GM13977 (cell line): ENCODE results near the gene DUSP16.
"Not testable (repeated sequence)": the region's sequence is repeated elsewhere in the genome, so short reads cannot be mapped to it uniquely, and the experiment has no call there.

Experiments
- DNase-seq: peaks from one replicate; pipeline ENCODE4 v3.0.0; 2012; ENCODE audit warnings: low spot score
- in situ Hi-C: fragments of 300-500 bp; cut with MboI; formaldehyde crosslinking; loops from one replicate; pipeline ENCODE4 v1.12.0; 2022; ENCODE audit warnings: low sequenced_read_pairs, low pct_unique_long_range_greater_than_20kb, mixed read lengths, inconsistent platforms; ENCODE audit not compliant: unreplicated experiment
- TF ChIP-seq, protein P1 (sequence below): IDR thresholded peaks from 2 replicates; pipeline ENCODE4 v1.5.1; 2012; ENCODE audit warnings: mild to moderate bottlenecking, control low read depth; ENCODE audit not compliant: insufficient read depth; ENCODE audit errors: extremely low read depth, missing control alignments

Gene DUSP16

DNA sequence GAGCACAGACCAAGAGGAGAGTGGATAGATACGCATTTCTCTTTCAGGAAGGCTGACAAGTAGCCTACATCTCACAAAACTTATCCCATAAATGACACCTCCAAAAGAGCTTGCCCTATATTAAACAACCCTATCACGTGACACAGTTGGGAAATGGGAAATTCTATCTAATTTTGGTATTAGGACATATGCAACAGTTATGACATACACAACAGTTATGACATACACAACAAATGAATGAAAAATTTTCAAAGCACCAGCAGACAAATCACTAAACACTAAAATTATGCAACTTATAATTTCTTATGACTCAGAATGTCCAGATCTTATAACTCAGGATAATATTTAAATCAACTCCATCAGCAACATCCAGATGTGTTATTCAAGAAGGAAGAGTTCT is 54.1 kb downstream of the DUSP16 start:
- in situ Hi-C loops = no loop called here
- DNase-seq = no peak
- TF ChIP-seq, protein P1, sequence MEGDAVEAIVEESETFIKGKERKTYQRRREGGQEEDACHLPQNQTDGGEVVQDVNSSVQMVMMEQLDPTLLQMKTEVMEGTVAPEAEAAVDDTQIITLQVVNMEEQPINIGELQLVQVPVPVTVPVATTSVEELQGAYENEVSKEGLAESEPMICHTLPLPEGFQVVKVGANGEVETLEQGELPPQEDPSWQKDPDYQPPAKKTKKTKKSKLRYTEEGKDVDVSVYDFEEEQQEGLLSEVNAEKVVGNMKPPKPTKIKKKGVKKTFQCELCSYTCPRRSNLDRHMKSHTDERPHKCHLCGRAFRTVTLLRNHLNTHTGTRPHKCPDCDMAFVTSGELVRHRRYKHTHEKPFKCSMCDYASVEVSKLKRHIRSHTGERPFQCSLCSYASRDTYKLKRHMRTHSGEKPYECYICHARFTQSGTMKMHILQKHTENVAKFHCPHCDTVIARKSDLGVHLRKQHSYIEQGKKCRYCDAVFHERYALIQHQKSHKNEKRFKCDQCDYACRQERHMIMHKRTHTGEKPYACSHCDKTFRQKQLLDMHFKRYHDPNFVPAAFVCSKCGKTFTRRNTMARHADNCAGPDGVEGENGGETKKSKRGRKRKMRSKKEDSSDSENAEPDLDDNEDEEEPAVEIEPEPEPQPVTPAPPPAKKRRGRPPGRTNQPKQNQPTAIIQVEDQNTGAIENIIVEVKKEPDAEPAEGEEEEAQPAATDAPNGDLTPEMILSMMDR = no peak

DNA sequence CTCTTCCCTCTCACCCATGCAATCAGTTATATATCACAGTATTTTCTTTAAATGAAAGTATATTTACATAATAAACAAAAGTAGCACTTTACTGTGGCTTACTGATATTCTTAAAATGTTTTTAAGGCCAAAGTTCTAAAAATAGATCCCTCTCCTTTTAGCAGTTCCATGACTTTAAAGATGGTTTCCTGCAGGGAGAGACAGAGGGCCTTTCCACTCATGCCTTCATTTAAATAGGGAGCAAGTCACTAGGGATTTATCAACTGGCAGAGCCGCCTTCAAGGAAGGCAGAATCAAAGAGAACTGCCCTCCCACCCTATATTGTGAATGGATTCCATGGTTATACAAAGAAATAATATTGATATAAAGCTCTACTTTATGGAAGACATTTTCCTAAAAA is 55.5 kb downstream of the DUSP16 start:
- TF ChIP-seq, protein P1 = no peak
- in situ Hi-C loops = no loop called here
- DNase-seq = no peak

DNA sequence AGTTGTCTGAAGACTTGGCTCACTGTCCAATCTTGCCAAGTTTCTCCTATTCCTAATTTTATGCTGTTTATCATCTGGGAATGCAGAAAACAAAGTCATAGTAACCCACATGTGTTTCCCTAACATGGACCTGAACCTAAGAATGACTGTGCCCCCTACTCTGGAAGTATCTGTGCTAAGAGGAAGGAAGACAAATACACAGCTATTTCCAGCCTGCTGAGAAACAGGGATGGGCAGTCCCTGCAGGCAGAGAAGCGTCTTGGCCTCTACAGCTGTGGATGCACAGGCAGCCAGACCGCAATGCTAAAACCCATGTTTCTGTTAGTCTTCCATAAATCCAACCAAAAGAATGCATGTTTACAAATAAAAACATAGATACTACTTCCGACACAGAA is 56.2 kb downstream of the DUSP16 start:
- in situ Hi-C loops = no loop called here
- TF ChIP-seq, protein P1 = no peak
- no peak for DNase-seq

DNA sequence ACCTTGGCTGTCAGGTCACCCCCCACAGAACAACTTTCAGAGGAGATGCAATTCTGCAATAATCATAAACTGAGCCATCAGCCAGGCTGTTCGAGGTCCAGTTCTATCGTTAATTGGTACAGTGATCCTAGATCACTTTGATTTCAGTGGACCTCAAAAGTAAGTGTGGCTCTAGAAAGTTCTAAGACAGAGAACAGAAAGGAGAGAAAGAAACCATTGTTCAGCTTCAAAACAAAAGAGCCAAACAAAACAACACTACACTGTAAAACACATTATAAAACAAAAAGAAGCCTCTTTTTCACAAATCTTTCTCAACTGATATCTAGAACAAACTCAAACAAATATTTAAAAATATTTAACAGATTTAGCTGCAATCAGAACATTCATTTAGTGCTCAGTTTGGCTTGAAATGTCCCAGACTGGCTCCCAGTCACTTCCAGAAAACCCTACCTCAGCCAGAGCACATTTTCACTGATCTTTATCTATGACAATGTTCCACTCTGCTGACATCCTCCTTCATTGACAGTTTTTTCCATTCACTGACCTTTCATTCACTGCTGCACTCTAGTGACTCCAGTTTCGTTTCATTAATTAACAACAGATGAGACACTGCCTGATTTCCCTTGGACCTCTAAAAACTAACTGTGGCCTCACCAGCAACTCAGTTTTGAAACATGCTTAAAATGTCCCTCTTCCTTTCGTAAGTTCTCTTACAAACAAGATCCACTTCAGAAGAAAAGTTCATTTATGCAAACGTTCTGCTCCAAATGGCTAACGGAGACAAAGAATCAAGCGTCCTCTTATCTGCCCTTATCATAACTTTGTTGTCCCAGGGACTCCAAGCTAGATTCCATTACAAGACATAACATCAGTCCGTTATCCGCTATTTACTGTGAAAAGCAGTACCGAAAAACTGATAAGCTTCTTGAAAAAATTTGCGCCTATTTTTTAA is 56.8 kb downstream of the DUSP16 start:
- TF ChIP-seq, protein P1 = no peak
- in situ Hi-C loops = no loop called here
- peak; percentile 75 for DNase-seq

DNA sequence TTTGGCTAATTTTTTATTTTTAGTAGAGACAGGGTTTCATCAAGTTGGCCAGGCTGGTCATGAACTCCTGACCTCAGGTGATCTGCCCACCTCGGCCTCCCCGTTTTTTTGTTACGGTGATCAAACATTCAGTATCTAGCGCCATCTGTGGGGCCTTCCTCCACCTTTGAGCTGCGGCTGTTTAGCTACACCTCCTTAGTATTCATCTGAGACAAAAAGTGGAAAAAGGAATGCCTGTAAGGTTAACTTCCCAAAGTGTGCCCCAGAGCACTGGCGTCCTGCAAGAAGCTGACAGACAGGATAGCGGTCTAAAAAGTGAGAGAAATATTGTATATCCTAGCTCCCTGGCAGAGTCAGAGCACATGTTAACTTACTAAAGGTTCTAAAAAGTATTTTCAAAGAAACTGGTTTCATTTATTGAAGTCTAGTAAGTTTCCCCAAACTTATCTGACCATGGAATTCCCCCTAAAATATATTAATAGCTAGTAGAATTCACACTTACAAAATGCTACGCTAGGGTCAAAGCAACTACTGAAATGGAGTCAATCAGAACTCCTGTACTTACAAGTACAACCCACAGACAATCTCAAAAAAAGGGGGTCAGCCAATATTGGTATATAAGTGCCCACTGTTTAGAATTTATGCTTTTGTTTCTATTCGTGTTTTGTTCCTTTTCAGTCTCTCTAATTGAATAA is 59.1 kb downstream of the DUSP16 start:
- TF ChIP-seq, protein P1 = no peak
- no peak for DNase-seq

DNA sequence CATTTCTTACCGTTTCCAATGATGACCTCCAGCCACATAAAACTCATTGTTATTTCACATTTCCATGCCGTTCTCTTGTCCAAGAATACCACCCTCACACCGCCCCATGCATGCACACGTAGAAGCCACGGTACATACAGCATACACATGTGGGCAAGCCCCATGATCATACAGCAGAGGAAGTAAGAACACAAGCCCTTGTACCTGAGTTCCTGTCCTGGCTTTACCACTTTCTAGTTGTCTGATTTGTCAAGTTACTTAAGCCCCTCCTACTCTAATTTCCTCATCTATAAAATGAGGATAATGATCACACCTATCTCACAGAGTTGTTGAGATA is 59.9 kb downstream of the DUSP16 start:
- no peak for DNase-seq
- in situ Hi-C loops = no loop called here
- TF ChIP-seq, protein P1 = no peak

More for the DNA sequence above, 59.1 kb downstream of the DUSP16 start:
- in situ Hi-C loops = no loop called here

DNA sequence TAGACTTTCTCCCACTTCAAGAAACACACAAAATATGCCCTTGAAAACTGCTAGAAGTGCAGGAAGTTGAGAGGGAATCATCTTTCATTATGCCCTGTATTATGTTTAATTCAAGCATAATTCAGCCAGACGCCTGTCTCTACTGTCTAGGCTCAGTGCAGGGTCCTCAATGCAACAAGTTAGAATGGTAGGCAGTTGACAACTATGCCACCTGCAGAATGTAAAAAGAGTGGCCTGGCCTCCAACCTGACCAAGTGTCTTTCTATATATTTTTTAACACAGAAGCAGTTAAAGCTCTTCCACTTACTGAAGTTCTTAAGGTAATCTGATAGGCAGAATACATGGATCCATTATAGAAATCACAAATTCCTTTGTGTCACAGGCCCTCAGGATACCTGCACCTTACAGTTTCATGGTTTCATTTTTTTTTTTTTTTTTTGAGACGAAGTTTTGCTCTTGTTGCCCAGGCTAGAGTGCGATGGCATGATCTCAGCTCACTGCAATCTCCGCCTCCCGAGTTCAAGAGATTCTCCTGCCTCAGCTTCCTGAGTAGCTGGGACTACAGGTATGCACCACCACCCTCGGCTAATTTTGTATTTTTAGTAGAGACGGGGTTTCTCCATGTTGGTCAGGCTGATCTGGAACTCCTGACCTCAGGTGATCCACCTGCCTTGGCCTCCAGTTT is 60.4 kb downstream of the DUSP16 start:
- DNase-seq, in situ Hi-C loops: not testable (repeated sequence)
